ENCODE results near the gene ATG16L1. TPM values are rescaled to one million over a fixed set of nuclear protein-coding genes. Genes with fewer than 3 reads are reported as not detected.

Gene ATG16L1
- total RNA-seq, 1 donor from 2014 or later = 29.3 TPM

DNA sequence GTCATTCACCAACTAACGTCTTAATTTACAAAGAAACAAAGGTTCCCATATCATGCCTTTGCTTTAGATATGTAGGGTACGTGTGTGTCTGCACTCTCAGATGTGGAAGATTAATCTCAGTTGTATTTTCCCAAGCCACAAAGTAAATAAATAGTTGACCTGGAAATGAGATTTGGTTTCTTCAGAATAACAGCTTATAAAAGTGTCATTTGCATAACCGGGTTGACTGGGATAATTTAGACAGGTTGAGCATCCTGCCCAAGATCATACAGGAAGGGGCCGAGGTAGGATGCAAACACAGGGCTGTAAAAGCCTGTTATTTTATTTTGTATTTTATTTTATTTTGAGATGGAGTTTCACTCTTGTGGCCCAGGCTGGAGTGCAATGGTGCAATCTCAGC is 19.5 kb downstream of the ATG16L1 start:
- no peak for DNase-seq
- no peak overlapping the region for H3K27ac Mint-ChIP-seq (ENCODE audit: unreplicated experiment)
- peaks cover 4% of the 10 kb centered on the region for H3K27me3 Mint-ChIP-seq (ENCODE audit: unreplicated experiment)
- no peaks in the 10 kb centered on the region for H3K4me1 Mint-ChIP-seq (ENCODE audit: low read depth, unreplicated experiment)
- no peaks in the 10 kb centered on the region for H3K9me3 Mint-ChIP-seq (ENCODE audit: unreplicated experiment)
- H3K36me3 Mint-ChIP-seq (ENCODE audit: unreplicated experiment) = no peaks in the 10 kb centered on the region
- H3K4me3 Mint-ChIP-seq (ENCODE audit: unreplicated experiment) = no peak overlapping the region
- TF ChIP-seq CTCF (IDR thresholded peaks at IDR 0.05; ENCODE audit: partially characterized antibody, unreplicated experiment) = no peak

DNA sequence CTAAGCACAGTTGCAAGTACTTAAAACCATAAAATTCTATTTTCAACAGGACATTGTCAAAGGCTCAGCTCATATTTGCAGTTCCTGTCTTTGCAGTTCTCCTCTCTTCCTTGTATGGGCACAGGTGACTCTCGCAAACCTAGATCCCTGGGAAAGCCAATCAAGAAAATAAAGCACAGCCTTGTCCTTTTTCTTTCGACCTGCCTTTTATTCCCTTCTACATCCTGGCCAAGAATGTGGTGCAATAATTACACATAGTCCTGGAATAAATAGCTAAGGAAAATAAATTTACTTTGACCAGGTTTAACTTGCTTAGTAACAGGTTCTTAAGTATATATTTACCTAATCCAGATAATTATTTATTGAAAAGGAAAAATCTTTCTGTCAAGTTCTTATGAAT is 20.2 kb downstream of the ATG16L1 start:
- no peak for DNase-seq
- H3K4me1 Mint-ChIP-seq (ENCODE audit: low read depth, unreplicated experiment) = no peaks in the 10 kb centered on the region
- H3K27me3 Mint-ChIP-seq (ENCODE audit: unreplicated experiment) = peaks cover 4% of the 10 kb centered on the region
- H3K36me3 Mint-ChIP-seq (ENCODE audit: unreplicated experiment) = no peaks in the 10 kb centered on the region
- H3K27ac Mint-ChIP-seq (ENCODE audit: unreplicated experiment) = no peak overlapping the region
- H3K9me3 Mint-ChIP-seq (ENCODE audit: unreplicated experiment) = no peaks in the 10 kb centered on the region
- TF ChIP-seq CTCF (IDR thresholded peaks at IDR 0.05; ENCODE audit: partially characterized antibody, unreplicated experiment) = no peak
- H3K4me3 Mint-ChIP-seq (ENCODE audit: unreplicated experiment) = no peak overlapping the region

- Mint-ChIP-seq H3K4me3 (ENCODE audit: unreplicated experiment) (no peak overlapping the region), H3K4me1 (ENCODE audit: low read depth, unreplicated experiment) (no peaks in the 10 kb centered on the region), H3K27me3 (ENCODE audit: unreplicated experiment) (peaks cover 4% of the 10 kb centered on the region), H3K9me3 (ENCODE audit: unreplicated experiment) (no peaks in the 10 kb centered on the region), H3K36me3 (ENCODE audit: unreplicated experiment) (no peaks in the 10 kb centered on the region), H3K27ac (ENCODE audit: unreplicated experiment) (no peak overlapping the region)
- DNase-seq = no peak
- TF ChIP-seq CTCF (IDR thresholded peaks at IDR 0.05; ENCODE audit: partially characterized antibody, unreplicated experiment) = no peak
Measured at GRCh38 chr2:233273120-233273519, 21.6 kb downstream of the ATG16L1 start.

DNA sequence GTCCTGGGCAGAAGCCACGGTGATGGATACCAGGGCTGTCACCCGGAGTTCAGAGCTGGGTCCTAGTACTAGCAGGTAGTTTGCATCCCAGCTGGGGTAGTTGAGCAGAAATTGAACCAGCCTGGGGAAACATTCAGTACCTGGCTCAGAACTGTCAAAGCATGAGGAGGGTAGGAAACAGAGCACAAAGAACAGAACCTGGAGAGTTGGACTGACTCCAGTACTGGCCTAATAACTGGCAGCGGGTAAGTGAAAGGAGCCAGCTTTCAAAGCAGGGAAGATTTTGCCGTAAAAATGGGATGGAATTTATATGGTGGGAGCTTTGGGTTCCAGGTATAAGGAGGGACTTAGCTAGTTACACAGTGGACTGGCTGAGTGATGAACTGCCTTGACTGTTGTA is 23.8 kb downstream of the ATG16L1 start:
- Mint-ChIP-seq H3K36me3 (ENCODE audit: unreplicated experiment) (no peaks in the 10 kb centered on the region), H3K9me3 (ENCODE audit: unreplicated experiment) (no peaks in the 10 kb centered on the region), H3K27me3 (ENCODE audit: unreplicated experiment) (peaks cover 4% of the 10 kb centered on the region)

DNA sequence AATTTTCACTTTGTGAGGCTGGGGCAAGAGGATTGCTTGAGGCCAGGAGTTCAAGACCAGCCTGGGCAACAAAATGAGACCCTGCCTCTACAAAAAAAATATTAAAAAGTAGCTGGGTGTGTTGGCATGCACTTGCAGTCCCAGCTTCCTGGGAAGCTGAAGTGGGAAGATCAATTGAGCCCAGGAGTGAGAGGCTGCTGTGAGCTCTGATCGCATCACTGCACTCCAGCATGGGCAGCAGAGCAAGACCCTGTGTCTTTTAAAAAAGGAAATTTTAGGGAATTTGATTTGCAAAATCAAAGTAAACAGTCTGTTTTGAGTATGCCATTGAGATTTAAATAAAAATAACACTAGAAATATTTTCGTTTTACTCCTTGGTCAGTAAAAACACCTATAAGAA is 27.4 kb downstream of the ATG16L1 start:
- Mint-ChIP-seq H3K9me3 (ENCODE audit: unreplicated experiment) (peaks cover 2% of the 10 kb centered on the region), H3K27ac (ENCODE audit: unreplicated experiment) (no peak overlapping the region), H3K4me3 (ENCODE audit: unreplicated experiment) (no peak overlapping the region), H3K27me3 (ENCODE audit: unreplicated experiment) (peaks cover 3% of the 10 kb centered on the region), H3K4me1 (ENCODE audit: low read depth, unreplicated experiment) (no peaks in the 10 kb centered on the region), H3K36me3 (ENCODE audit: unreplicated experiment) (no peaks in the 10 kb centered on the region)
- no peak for DNase-seq
- no peak for TF ChIP-seq CTCF (IDR thresholded peaks at IDR 0.05; ENCODE audit: partially characterized antibody, unreplicated experiment)

More for the DNA sequence above, 23.8 kb downstream of the ATG16L1 start:
- Mint-ChIP-seq H3K4me3 (ENCODE audit: unreplicated experiment) (no peak overlapping the region), H3K4me1 (ENCODE audit: low read depth, unreplicated experiment) (no peaks in the 10 kb centered on the region), H3K27ac (ENCODE audit: unreplicated experiment) (no peak overlapping the region)
- TF ChIP-seq CTCF (IDR thresholded peaks at IDR 0.05; ENCODE audit: partially characterized antibody, unreplicated experiment) = no peak
- no peak for DNase-seq

All from glutamatergic neuron (in vitro differentiated cells).